Naive thymus-derived CD4-positive, alpha-beta T cell (primary cell): ENCODE measurements around the gene DDI2. TPM values are rescaled to one million over a fixed set of nuclear protein-coding genes. Genes with fewer than 3 reads are reported as not detected.

Source experiments
- ATAC-seq: fragments of 150-1000 bp; cut with Tn5 transposase; 2 replicates; pipeline ENCODE4 v1.10.0; 2021; ENCODE audit warnings: mild to moderate bottlenecking, moderate library complexity
- CTCF ChIA-PET: fragments of 350-600 bp; sonication (Branson Sonifier 250); formaldehyde crosslinking; loops from one replicate; lab custom pipeline; 2021; ENCODE audit warnings: antibody characterized with exemption; lab: Charles Lee
- POLR2A ChIA-PET: fragments of 350-600 bp; sonication (Branson Sonifier 250); formaldehyde crosslinking; loops from one replicate; lab custom pipeline; 2021; ENCODE audit warnings: antibody characterized with exemption, inconsistent platforms; lab: Charles Lee
- DNase-seq, 9 donors: peaks; one replicate each; pipeline versions ENCODE4 v3.0.0 to v3.0.0-alpha.2; 2020 to 2022; ENCODE audit warnings: mixed read lengths in 1 of 9
- H3K27ac ChIP-seq: one replicate; pipeline ENCODE4 v1.7.0; 2013; ENCODE audit warnings: mild to moderate bottlenecking, low read depth, low read length, moderate library complexity
- H3K27me3 ChIP-seq, 2 donors: one replicate each; pipeline ENCODE4 v1.7.0; 2013; ENCODE audit warnings: low read length in 2 of 2, mild to moderate bottlenecking in 2 of 2, moderate library complexity in 2 of 2; ENCODE audit not compliant: control insufficient read depth in 2 of 2, insufficient read depth in 2 of 2
- H3K36me3 ChIP-seq, 3 experiments: 1 replicate in 2 of 3; 2 replicates in 1 of 3; pipeline ENCODE4 v1.7.0; 2013; ENCODE audit warnings: low read length in 3 of 3, mild to moderate bottlenecking in 3 of 3, moderate library complexity in 1 of 3; ENCODE audit not compliant: insufficient read depth in 3 of 3, control insufficient read depth in 2 of 3
- H3K4me1 ChIP-seq, 2 donors: one replicate each; pipeline ENCODE4 v1.7.0; 2013; ENCODE audit warnings: low read length in 2 of 2, mild to moderate bottlenecking in 2 of 2, moderate library complexity in 1 of 2; ENCODE audit not compliant: control insufficient read depth in 2 of 2, insufficient read depth in 2 of 2
- H3K4me3 ChIP-seq: 2 replicates; pipeline ENCODE4 v1.7.0; 2013; ENCODE audit warnings: mild to moderate bottlenecking, low read length
- H3K9me3 ChIP-seq, 3 experiments: 1 replicate in 2 of 3; 2 replicates in 1 of 3; pipeline ENCODE4 v1.7.0; 2013; ENCODE audit warnings: low read length in 3 of 3; ENCODE audit not compliant: control insufficient read depth in 2 of 3
- H3K27ac Mint-ChIP-seq, 9 donors: one replicate each; pipeline ENCODE4 v1.8.0; 2020 to 2022; ENCODE audit warnings: mixed read lengths in 9 of 9, mild to moderate bottlenecking in 8 of 9, moderate library complexity in 5 of 9, inconsistent platforms in 2 of 9
- H3K27me3 Mint-ChIP-seq, 5 donors: one replicate each; pipeline ENCODE4 v1.8.0; 2021 to 2022; ENCODE audit warnings: mixed read lengths in 5 of 5, mild to moderate bottlenecking in 1 of 5
- H3K36me3 Mint-ChIP-seq, 5 donors: one replicate each; pipeline ENCODE4 v1.8.0; 2020 to 2022; ENCODE audit warnings: mixed read lengths in 5 of 5, mild to moderate bottlenecking in 3 of 5, inconsistent platforms in 1 of 5
- H3K4me1 Mint-ChIP-seq, 7 donors: one replicate each; pipeline ENCODE4 v1.8.0; 2020 to 2022; ENCODE audit warnings: mixed read lengths in 7 of 7, mild to moderate bottlenecking in 3 of 7, inconsistent platforms in 1 of 7
- H3K4me3 Mint-ChIP-seq, 10 donors: one replicate each; pipeline ENCODE4 v1.8.0; 2020 to 2022; ENCODE audit warnings: mild to moderate bottlenecking in 10 of 10, mixed read lengths in 10 of 10, moderate library complexity in 6 of 10, inconsistent platforms in 2 of 10
- H3K9me3 Mint-ChIP-seq, 11 donors: one replicate each; pipeline ENCODE4 v1.8.0; 2020 to 2022; ENCODE audit warnings: mixed read lengths in 11 of 11, mild to moderate bottlenecking in 4 of 11, inconsistent platforms in 1 of 11, moderate library complexity in 1 of 11
- intact Hi-C, 2 donors: fragments of 100-400 bp; cut with micrococcal nuclease; formaldehyde crosslinking; loops; one replicate each; pipeline ENCODE4 v1.15.1; 2023
- polyA plus RNA-seq, 2 donors: library from polyadenylated mRNA; unstranded; fragments of 300-500 nt; fragmentation: Illumina TruSeq; gene quantifications; one replicate each; pipeline ENCODE4 v1.2.3, GENCODE V29; 2021
- total RNA-seq, 6 experiments: library from RNA in 5 of 6; stranded (reverse) in 5 of 6; gene quantifications; 1 replicate in 5 of 6; 2 replicates in 1 of 6; pipeline ENCODE4 v1.2.3 and lab custom pipeline; 2021 to 2026

DDI2 gene
- total and polyA plus RNA-seq, 7 experiments from 2014 or later = 3.2 to 46.8 (median 31.0) TPM

DNA sequence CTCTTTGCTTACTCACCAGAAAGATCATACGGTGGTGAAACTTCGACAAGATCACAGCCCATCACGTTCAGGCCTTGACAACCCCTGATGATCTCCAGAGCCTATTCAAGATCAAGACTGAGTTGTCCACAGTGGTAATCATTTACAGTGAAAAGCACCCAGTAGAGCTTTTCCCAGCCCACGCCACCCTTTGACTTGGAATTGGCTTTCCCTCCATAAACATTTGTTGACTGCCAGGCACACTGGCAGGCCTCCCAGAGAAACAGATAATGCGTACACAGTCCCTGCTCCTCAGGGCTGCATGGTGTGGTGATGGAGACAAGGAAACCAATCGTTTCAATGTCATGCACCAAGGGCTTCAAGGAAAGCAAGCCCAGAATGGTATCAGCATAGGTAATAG lies 42.5 kb upstream of the DDI2 start:
- no peak for ATAC-seq
- Histone ChIP-seq H3K27me3 (no peaks in the 10 kb centered on the region), H3K9me3 (no peaks in the 10 kb centered on the region), H3K27ac (peak overlapping the region; percentile 20), H3K36me3 (peaks cover 0 to 36% (median 0%) of the 10 kb centered on the region in 3 experiments), H3K4me3 (no peak overlapping the region), H3K4me1 (peaks cover 16 to 29% of the 10 kb centered on the region in 2 donors)
- H3K4me3 Mint-ChIP-seq = peak overlapping the region in 1 of 10 donors; percentile 19
- no peak for DNase-seq
- peaks cover 5 to 33% (median 25%) of the 10 kb centered on the region in 5 donors for H3K36me3 Mint-ChIP-seq
- peaks cover 19 to 41% (median 35%) of the 10 kb centered on the region in 7 donors for H3K4me1 Mint-ChIP-seq
- H3K27me3 Mint-ChIP-seq = no peaks in the 10 kb centered on the region
- intact Hi-C loops = loop anchor here in 1 of 2 donors (5.0 kb wide), 1 partner anchor 168 kb away; the partner anchor contains the start of gene TMEM82
- CTCF ChIA-PET = no interaction called here
- no peaks in the 10 kb centered on the region for H3K9me3 Mint-ChIP-seq
- H3K27ac Mint-ChIP-seq = peak overlapping the region in 8 of 9 donors; percentile 45 to 96 (median 74)
- POLR2A ChIA-PET = interaction anchor here (1.0 to 1.3 kb wide), 3 partner anchors 9 to 48 kb away, joined by 3 to 8 read pairs (median 3); partner anchors contain the start of gene DNAJC16

DNA sequence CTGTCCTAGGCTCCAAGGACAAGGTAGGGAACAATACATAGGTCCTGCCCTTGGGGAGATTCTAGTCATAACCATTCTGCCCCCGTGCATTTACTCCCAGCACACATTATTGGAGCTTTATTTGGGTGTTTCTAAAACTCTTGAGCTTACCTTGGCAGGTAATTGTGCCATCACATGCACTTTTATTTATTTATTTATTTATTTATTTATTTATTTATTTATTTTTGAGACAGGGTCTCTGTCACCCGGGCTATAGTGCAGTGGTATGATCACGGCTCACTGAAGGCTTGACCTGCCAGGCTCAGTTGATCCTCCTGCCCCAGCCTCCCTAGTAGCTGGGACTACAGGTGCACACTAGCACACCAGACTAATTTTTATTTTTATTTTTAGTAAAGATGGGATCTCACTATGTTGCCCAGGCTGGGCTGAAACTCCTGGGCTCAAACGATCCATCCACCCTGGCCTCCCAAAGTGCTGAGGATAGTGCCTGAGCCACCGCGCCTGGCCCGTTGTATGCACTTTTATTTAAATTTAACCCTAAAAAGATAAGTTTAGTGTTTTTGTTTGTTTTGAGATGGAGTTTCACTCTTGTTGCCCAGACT lies 41.6 kb upstream of the DDI2 start:
- Histone ChIP-seq H3K4me1 (peaks cover 22 to 38% of the 10 kb centered on the region in 2 donors), H3K27me3 (no peaks in the 10 kb centered on the region), H3K27ac (peak overlapping the region; percentile 20), H3K9me3 (no peaks in the 10 kb centered on the region), H3K4me3 (no peak overlapping the region), H3K36me3 (peaks cover 0 to 31% (median 0%) of the 10 kb centered on the region in 3 experiments)
- H3K36me3 Mint-ChIP-seq = peaks cover 5 to 33% (median 27%) of the 10 kb centered on the region in 5 donors
- H3K4me1 Mint-ChIP-seq = peaks cover 23 to 49% (median 41%) of the 10 kb centered on the region in 7 donors
- no peak for ATAC-seq
- H3K4me3 Mint-ChIP-seq = no peak overlapping the region
- no peaks in the 10 kb centered on the region for H3K27me3 Mint-ChIP-seq
- DNase-seq = no peak
- H3K27ac Mint-ChIP-seq = peak overlapping the region in 6 of 9 donors; percentile 59 to 85 (median 72)
- intact Hi-C loops = loop anchor here in 1 of 2 donors (5.0 kb wide), 1 partner anchor 167 kb away; the partner anchor contains the start of gene TMEM82
- ChIA-PET CTCF (no interaction called here), POLR2A (interaction anchor here (1.1 to 1.3 kb wide), 2 partner anchors 49 to 109 kb away, joined by 3 read pairs; partner anchors contain the start of gene DNAJC16)
- no peaks in the 10 kb centered on the region for H3K9me3 Mint-ChIP-seq

DNA sequence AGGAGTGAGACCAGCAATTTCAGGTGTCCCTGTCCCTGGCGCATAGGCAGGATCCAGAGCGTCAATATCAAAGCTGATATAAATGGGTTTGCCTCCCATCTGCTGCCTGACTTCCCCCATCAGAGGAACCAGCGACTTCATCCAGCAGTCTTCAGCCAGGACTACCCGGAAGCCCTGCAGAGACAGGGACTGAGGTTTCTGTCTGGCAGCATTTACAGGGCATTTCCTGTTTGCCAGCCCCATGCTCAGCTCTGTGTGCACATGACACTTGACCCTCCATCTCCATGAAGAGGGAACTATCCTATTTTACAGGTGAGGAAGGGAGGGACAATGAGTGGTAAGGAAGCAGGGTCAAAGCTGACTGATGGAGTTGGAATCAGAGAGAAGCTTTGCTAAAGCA lies 39.6 kb upstream of the DDI2 start:
- POLR2A ChIA-PET = interaction anchor here (0.8 to 6.0 kb wide), 6 partner anchors 10 to 51 kb away, joined by 3 to 35 read pairs (median 5); partner anchors contain the start of genes DDI2 and DNAJC16
- no peaks in the 10 kb centered on the region for H3K9me3 ChIP-seq
- H3K36me3 Mint-ChIP-seq = peaks cover 5 to 25% (median 18%) of the 10 kb centered on the region in 5 donors
- peaks cover 0 to 21% (median 0%) of the 10 kb centered on the region in 3 experiments for H3K36me3 ChIP-seq
- H3K27me3 Mint-ChIP-seq = no peaks in the 10 kb centered on the region
- no peaks in the 10 kb centered on the region for H3K9me3 Mint-ChIP-seq
- no peaks in the 10 kb centered on the region for H3K27me3 ChIP-seq
- intact Hi-C loops = loop anchor here in 1 of 2 donors (5.0 kb wide), 1 partner anchor 165 kb away; the partner anchor contains the start of gene TMEM82
- peak overlapping the region; percentile 25 for H3K4me3 ChIP-seq
- H3K27ac Mint-ChIP-seq = peak overlapping the region; percentile 91 to 99 (median 96)
- H3K4me1 Mint-ChIP-seq = peaks cover 23 to 49% (median 37%) of the 10 kb centered on the region in 7 donors
- peak overlapping the region; percentile 51 to 83 (median 76) for H3K4me3 Mint-ChIP-seq
- peaks cover 22 to 44% of the 10 kb centered on the region in 2 donors for H3K4me1 ChIP-seq
- ATAC-seq (no peak), DNase-seq (peak in 7 of 9 donors; percentile 7 to 29 (median 22))
- H3K27ac ChIP-seq = peak overlapping the region; percentile 75
- CTCF ChIA-PET = no interaction called here

DNA sequence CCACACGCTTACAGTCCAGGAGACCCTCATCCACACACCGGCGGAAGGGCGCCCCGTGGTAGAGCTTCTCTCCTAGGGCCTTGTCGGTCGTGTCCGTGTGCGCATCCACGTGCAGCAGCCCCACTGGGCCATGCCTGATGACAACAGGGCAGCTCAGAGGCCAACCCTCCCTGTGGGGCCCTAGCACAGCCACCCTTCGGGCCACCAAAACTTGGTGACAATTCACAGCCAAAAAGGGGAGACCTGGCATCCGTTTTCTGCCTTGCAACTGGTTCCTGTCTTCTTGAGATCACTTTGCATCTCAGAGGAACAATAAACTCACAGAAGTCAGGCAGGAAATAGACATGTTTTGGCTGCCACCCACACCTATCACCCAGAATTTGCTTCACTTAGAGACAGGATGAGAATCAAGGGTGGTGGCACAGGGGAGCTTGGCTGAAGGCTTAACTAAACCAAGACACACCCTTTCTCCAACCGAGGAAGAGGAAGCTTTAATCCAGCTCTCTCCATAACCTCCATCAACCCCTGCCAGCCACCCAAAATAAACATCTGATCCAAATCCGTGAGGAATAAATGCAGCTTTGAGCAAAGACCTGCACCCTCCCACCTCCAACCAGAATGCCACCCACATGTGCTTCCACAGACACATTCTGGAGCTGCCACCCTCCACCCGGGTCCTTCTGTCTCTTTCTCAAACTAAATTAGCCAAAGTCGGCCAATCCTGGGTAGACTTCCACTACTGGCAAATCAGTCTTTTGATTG lies 38.2 kb upstream of the DDI2 start:
- Mint-ChIP-seq H3K27ac (peak overlapping the region; percentile 91 to 99 (median 96)), H3K36me3 (peaks cover 5 to 25% (median 15%) of the 10 kb centered on the region in 5 donors), H3K4me3 (peak overlapping the region; percentile 51 to 83 (median 76)), H3K4me1 (peaks cover 29 to 62% (median 46%) of the 10 kb centered on the region in 7 donors), H3K9me3 (no peaks in the 10 kb centered on the region), H3K27me3 (no peaks in the 10 kb centered on the region)
- Histone ChIP-seq H3K36me3 (peaks cover 0 to 14% (median 0%) of the 10 kb centered on the region in 3 experiments), H3K4me1 (peaks cover 27 to 58% of the 10 kb centered on the region in 2 donors), H3K4me3 (peak overlapping the region; percentile 33), H3K27me3 (no peaks in the 10 kb centered on the region), H3K27ac (peak overlapping the region; percentile 75), H3K9me3 (no peaks in the 10 kb centered on the region)
- ATAC-seq (peak; percentile 89), DNase-seq (peak in 8 of 9 donors; percentile 32 to 83 (median 76))
- POLR2A ChIA-PET = interaction anchor here (0.6 to 6.0 kb wide), 13 partner anchors 8 to 407 kb away, joined by 3 to 35 read pairs (median 4); partner anchors contain the start of genes DDI2 and DNAJC16
- CTCF ChIA-PET = interaction anchor here (0.6 to 1.9 kb wide), 5 partner anchors 9 to 106 kb away, joined by 3 to 7 read pairs (median 4); no protein-coding TSS in a partner anchor
- intact Hi-C loops = loop anchor here (1.0 to 5.0 kb wide), 4 partner anchors 24 to 163 kb away; partner anchors contain the start of genes DNAJC16 (in 2 of the 2), DDI2 (in 1 of the 2) and TMEM82 (in 1 of the 2)

DNA sequence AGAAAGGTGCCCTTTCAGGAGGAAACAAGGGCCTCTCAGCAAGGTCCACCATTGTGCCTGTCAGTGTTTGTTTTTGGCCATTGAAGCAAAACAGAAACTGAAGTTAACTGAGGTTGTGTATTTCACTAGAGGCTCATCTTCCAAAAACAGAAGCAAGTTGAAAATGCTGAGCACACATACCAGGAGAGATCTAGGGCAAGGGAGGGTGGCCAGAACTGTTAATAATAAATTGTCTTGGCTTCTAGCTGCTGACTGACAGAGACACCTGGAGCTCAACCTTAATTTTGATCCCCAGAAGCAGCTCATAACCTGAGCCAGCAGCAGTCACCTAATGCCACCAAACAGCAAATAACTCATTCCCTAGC lies 37.6 kb upstream of the DDI2 start:
- Histone ChIP-seq H3K36me3 (peaks cover 0 to 8% (median 0%) of the 10 kb centered on the region in 3 experiments), H3K4me3 (peak overlapping the region; percentile 32), H3K9me3 (no peaks in the 10 kb centered on the region), H3K4me1 (peaks cover 30 to 58% of the 10 kb centered on the region in 2 donors), H3K27me3 (no peaks in the 10 kb centered on the region), H3K27ac (peak overlapping the region; percentile 75)
- H3K27ac Mint-ChIP-seq = peak overlapping the region; percentile 91 to 99 (median 96)
- ATAC-seq (no peak), DNase-seq (no peak)
- H3K9me3 Mint-ChIP-seq = no peaks in the 10 kb centered on the region
- POLR2A ChIA-PET = interaction anchor here (0.7 to 6.0 kb wide), 12 partner anchors 9 to 255 kb away, joined by 3 to 35 read pairs (median 5); partner anchors contain the start of genes DDI2 and DNAJC16
- intact Hi-C loops = loop anchor here (1.0 to 5.0 kb wide), 4 partner anchors 24 to 163 kb away; partner anchors contain the start of genes DNAJC16 (in 2 of the 2), DDI2 (in 1 of the 2) and TMEM82 (in 1 of the 2)
- CTCF ChIA-PET = interaction anchor here (0.6 to 1.9 kb wide), 4 partner anchors 9 to 105 kb away, joined by 3 to 7 read pairs (median 4); no protein-coding TSS in a partner anchor
- peak overlapping the region; percentile 51 to 83 (median 76) for H3K4me3 Mint-ChIP-seq
- no peaks in the 10 kb centered on the region for H3K27me3 Mint-ChIP-seq
- H3K36me3 Mint-ChIP-seq = peaks cover 4 to 24% (median 10%) of the 10 kb centered on the region in 5 donors
- peaks cover 29 to 64% (median 46%) of the 10 kb centered on the region in 7 donors for H3K4me1 Mint-ChIP-seq
